ENCODE results near the gene CITED4.

CITED4 gene

DNA sequence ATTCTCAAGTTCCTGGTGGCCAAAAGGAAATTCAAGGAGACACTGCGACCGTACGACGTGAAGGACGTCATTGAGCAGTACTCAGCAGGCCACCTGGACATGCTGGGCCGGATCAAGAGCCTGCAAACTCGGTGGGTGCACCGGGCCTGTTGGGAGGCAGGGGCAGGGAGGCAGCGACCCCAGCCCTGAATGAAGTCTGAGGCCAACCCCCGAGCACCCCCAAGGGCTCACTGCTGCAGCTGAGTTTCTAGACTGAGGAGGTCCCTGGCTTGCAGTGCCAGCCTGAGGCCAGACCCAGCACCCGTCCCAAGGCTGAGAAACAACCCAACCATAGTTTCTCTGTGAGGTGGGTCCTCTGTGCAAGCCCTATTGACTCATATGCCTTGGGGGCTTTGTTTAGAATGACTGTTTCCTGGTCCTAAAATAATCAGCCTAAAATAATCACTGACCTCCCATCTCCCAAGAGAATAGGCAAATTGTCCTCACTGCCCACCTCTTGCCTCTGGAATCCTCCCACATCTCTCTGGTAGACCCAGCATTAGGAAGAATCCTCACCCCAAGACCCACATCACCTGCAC, 27.1 kb downstream of the CITED4 start:
- no peak for DNase-seq (ENCODE audit: low read depth in 1 of 2, low spot score in 1 of 2)

DNA sequence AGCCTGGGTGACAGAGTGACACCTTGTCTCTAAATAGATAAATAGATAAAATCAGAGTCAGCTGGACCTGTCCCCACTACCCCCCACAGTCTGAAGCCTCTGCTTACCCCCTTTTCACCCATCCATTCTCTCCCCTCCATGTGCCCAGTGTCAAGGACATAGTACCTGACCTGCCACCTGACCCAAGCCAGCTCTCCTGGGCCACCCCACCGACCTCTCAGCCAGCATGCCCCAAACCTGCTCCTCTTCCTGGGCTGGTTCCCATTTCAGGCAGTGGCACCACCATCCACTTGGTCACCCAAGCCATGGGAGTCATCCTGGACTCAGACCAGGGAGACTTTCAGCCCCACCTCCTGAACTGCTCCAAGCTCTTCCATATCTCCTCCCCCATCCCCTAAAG, 28.2 kb downstream of the CITED4 start:
- no peak for DNase-seq (ENCODE audit: low read depth in 1 of 2, low spot score in 1 of 2)

DNA sequence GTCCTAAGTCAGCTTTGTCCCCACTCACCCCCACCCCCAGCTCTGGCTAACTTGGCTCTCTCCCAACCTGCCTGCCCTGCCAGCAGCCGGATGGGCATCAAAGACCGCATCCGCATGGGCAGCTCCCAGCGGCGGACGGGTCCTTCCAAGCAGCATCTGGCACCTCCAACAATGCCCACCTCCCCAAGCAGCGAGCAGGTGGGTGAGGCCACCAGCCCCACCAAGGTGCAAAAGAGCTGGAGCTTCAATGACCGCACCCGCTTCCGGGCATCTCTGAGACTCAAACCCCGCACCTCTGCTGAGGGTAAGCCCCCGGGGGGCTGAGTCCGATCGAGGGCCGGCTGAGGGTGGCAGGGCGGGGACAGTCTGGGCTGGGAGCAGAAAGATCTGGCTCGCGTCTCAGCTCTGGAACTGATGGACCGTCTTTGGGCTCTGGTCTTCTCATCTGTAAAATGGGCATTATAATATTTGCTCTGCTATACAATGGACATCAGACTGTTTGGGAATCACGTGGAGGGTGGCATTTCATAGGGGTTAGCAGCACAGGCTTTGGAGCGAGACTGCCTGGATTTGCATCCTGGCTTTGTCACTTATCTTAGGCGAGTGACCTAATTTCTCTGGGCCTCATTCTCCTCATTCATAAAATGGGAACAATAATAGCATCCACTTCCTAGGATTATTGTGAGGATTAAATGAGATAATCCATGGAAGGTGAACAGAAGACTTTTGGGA, 31.0 kb downstream of the CITED4 start:
- DNase-seq (ENCODE audit: low read depth in 1 of 2, low spot score in 1 of 2) = no peak

DNA sequence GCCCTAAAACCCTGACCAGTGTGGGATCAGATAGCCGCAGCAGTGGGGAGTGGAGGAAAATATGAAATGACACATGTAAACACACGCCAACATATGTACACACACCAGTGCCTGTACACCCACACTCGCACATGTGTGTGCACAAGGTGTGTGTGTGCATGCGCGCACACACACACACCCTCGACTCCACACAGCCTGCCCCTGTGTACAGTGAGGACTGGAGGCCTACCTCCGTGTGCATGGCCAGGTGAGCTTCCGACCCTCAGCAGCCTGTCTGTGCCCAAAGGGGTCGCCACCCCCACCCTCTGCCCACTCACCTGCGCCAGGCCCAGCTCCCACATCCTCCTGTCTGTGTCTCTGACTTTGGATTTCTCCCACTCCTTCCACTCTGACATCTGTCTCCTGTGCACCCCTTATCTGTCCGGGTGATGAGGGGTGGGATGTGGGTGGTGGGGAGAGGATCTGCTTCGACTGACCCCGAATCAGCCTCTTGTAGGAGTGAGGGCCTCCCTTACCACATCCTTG, 31.7 kb downstream of the CITED4 start:
- DNase-seq (ENCODE audit: low read depth in 1 of 2, low spot score in 1 of 2) = no peak

DNA sequence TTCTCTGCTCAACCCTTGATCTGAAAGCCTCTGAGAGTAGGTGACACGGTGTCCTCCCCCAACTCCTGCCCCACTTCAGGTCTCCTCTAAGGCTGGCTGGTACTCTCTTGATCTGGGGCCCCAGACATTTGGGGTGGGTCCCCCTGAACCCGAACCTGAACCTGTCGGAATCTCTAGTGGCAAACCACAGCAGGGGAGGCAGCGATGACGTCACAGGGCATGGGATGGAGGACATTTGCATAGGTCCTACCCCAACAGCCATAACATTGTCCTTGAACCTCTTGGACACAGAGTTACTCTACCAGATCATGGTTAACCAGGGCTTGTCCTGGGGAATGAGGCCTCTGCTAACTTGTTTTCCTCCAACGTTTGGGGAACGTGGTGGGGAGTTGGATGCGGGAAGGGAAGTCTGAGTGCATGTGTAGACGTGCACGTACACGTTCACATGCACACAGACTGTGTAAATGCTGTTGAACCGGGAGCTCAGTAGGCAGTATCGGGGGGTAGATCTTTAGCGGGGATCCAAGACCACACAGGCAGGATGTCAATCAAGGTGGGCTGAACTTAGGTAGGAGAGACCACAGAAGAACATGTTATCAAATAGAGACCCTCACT, 32.4 kb downstream of the CITED4 start:
- no peak for DNase-seq (ENCODE audit: low read depth in 1 of 2, low spot score in 1 of 2)

- DNase-seq (ENCODE audit: low read depth in 1 of 2, low spot score in 1 of 2) = no peak
These were observed 36.2 kb downstream of the CITED4 start for GRCh38 chr1:40825996-40826395.

- DNase-seq (ENCODE audit: low read depth in 1 of 2, low spot score in 1 of 2) = no peak
These were observed 36.8 kb downstream of the CITED4 start for GRCh38 chr1:40825435-40825788.

DNA sequence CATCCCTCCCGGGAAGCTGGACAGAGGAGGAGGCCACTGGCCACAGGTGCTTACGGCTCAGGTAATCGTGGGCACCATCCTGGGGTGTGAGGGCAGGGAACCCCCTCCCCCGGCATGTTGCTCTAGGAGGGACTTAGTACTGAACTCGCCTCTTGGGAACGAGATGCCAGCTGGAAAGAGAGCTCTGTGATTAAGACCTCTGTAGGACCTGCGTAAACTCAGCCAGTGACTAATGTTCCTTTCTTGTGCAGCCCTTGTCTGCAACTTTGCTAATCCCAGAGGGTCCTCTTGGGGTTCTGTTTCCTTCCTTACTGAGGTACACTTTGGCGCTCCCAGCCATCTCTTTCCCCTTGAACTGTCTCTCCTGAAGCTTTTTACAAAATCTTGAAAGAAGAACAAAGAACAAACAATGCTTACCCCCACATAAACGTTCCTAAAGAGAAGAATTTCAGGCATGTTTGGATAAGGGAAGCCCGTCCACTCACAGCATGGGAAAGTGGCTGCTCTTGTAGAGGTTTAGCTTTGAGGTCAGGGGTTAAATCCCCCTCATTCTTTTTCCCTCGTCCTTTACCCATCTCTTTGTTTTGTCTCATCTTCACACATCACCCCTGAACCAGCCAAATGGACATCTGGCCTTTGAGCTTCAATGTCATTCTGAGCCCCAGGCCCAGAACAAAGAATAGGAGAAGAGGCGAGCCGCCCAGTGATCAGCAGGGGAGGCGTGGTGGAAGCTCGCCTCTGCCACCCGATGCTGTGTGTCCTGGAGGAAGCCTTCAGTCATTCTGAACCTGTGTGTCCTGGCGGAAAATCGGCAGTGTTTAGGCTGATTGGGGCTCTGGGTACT, 37.4 kb downstream of the CITED4 start:
- no peak for DNase-seq (ENCODE audit: low read depth in 1 of 2, low spot score in 1 of 2)

DNA sequence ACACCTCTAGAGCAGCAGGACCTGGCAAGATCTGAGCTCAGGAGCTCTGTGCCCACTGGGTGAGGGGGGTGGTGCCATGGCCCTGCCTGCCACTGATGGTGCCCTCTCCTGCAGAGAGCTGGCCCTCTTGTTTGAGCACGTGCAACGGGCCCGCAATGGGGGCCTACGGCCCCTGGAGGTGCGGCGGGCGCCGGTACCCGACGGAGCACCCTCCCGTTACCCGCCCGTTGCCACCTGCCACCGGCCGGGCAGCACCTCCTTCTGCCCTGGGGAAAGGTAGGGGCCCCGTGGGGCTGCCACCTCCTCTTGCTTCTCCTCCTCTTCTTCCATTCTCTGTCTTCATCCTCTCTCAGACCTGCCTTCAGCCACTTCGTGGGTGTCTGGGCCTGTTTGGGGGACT, 38.2 kb downstream of the CITED4 start:
- DNase-seq (ENCODE audit: low read depth in 1 of 2, low spot score in 1 of 2) = no peak

- DNase-seq (ENCODE audit: low read depth in 1 of 2, low spot score in 1 of 2) = no peak
These were observed 38.8 kb downstream of the CITED4 start for GRCh38 chr1:40823345-40823744.

DNA sequence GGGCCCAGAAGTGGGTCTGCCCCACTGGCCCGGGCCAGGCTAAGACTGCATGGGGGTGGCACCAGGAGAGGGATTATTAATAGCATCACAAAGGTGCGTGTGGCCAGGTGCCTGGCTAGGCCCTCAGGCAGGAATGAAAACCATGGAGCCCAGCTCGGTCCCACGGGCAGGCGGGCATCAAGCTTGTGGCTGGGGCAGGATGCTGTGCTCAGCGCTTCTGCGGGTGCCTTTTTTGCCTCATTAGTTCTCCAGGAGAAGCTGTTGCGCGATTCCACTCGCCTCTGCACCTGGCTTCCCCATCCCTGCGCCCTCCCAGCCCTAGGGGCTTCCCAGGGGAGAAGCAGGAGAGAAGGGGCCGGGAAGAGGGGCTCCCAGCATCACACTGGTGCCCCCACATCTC, 39.3 kb downstream of the CITED4 start:
- no peak for DNase-seq (ENCODE audit: low read depth in 1 of 2, low spot score in 1 of 2)

GRCh38 chr1:40820911-40821693, 41.1 kb downstream of the CITED4 start:
- DNase-seq (ENCODE audit: low read depth in 1 of 2, low spot score in 1 of 2) = no peak

DNA sequence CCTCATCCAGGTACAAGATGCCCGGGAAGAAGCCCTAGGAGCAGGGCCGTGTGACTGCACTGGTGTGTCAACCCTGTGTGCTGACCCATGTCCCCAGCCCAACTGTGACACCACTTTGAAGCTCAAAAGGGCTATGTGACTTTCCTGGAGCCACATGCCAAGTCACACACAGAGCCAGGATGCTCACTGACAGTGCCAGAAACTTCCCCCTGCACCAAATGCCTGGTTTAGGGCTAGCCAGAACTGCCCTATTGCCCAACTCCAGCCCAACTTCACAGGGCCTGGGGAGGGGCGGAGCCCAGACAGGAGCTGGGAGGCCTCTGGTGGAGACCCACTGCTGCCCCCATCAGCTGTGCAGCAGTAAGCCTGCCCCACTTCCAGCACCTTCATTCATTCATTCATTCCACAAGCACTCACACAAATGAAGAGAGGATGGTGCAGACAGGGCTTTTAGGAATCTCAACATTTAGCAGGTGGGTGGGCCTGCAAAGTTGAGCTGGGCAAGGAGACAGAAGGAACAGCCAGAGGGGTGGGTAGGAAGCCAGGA, 41.8 kb downstream of the CITED4 start:
- no peak for DNase-seq (ENCODE audit: low read depth in 1 of 2, low spot score in 1 of 2)

DNA sequence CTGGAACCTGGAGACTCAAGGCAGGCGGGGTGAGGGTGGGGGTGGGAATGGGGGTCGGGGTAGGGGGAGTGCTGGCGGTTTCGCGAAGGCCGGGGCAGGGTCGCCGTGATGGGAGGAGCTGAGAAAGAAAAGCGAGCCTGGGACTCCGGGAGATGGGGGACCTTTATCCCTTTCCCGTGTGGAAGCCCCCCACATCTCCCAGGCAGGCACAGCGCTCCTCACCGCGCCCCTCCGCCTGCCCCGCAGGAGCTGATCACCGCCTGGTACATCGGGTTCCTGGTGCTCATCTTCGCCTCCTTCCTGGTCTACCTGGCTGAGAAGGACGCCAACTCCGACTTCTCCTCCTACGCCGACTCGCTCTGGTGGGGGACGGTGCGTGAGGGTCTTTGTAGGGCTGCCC, 43.1 kb downstream of the CITED4 start:
- DNase-seq (ENCODE audit: low read depth in 1 of 2, low spot score in 1 of 2) = no peak

GRCh38 chr1:40818264-40818961, 43.8 kb downstream of the CITED4 start:
- DNase-seq (ENCODE audit: low read depth in 1 of 2, low spot score in 1 of 2) = peak; percentile 73 to 79

- no peak for DNase-seq (ENCODE audit: low read depth in 1 of 2, low spot score in 1 of 2)
These were observed 44.3 kb downstream of the CITED4 start for GRCh38 chr1:40817791-40818263.

DNA sequence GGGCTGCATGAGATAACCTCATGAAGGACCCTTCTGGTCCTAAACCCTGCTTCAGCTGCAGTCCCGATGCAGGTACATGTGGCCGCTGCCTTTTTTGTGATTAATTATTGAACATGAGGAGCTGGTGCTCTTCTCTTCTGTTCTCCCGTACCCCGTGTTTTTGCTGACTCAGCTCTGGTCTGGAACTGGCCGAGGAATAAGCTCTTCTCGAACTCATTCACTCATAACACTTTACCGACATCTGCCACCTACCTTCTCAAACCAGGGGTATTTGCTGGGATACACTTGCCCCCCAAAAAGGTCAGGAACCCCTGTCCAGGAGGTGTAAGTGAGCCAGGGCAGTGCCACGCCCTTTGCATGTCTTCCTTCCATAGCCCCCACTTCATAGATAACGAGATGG, 46.7 kb downstream of the CITED4 start:
- no peak for DNase-seq (ENCODE audit: low read depth in 1 of 2, low spot score in 1 of 2)
